HUES64 (cell line): Measurements from ENCODE around the gene BRSK1.

Experiments
- H3K27ac ChIP-seq: 2 replicates; pipeline ENCODE4 v1.7.0; 2013; ENCODE audit warnings: low read depth, low read length, inconsistent platforms
- H3K27me3 ChIP-seq: 2 replicates; pipeline ENCODE4 v1.6.1; 2013; ENCODE audit warnings: mild to moderate bottlenecking, low read length; ENCODE audit not compliant: insufficient read depth
- H3K36me3 ChIP-seq: 2 replicates; pipeline ENCODE4 v1.6.1; 2013; ENCODE audit warnings: mild to moderate bottlenecking, low read length; ENCODE audit not compliant: insufficient read depth
- H3K4me1 ChIP-seq: 2 replicates; pipeline ENCODE4 v1.6.1; 2013; ENCODE audit warnings: mild to moderate bottlenecking, low read length, moderate library complexity; ENCODE audit not compliant: insufficient read depth
- H3K4me3 ChIP-seq: 2 replicates; pipeline ENCODE4 v1.5.1; 2013; ENCODE audit warnings: mild to moderate bottlenecking, low read length, moderate library complexity
- H3K9ac ChIP-seq: 2 replicates; pipeline ENCODE4 v1.6.1; 2013; ENCODE audit warnings: mild to moderate bottlenecking, low read depth, low read length
- H3K9me3 ChIP-seq: 2 replicates; pipeline ENCODE4 v1.6.1; 2013; ENCODE audit warnings: low read depth, low read length; ENCODE audit not compliant: insufficient read depth
- WGBS: fragments of 150-250, 120-280 bp; methylation state at CpG from one replicate; pipeline ENCODE4 v1.1.7; 2013; ENCODE audit warnings: missing lambda C conversion rate; 5-methylcytosine and 5-hydroxymethylcytosine counted together

The BRSK1 gene

DNA sequence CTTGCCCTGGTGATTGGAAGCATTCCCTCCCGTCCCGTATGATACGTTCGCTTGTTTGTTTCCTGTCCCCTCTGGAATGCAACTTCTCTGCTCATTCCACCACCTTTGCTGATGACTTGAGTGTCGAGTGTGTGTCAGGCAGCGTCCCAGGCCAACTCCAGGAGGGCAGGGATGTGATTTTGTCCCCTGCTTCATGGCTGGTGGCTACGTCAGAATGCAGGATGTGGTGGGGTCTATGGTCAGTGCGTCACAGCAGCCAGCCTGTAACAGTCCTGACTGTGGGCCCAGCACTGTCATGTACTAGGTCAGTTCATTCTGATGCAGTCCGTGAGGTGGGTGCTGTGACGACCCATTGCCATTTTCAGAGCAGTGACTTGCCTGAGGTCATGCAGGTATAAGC, 16.2 kb downstream of the BRSK1 start:
- Histone ChIP-seq H3K9ac (no peak overlapping the region), H3K27ac (no peak overlapping the region), H3K9me3 (no peaks in the 10 kb centered on the region), H3K4me3 (no peak overlapping the region), H3K27me3 (no peaks in the 10 kb centered on the region), H3K4me1 (peaks cover 9% of the 10 kb centered on the region), H3K36me3 (peaks cover 56% of the 10 kb centered on the region)
- whole genome bisulfite sequencing, result 91% methylated on average over 10 of the region's 10 CpGs

DNA sequence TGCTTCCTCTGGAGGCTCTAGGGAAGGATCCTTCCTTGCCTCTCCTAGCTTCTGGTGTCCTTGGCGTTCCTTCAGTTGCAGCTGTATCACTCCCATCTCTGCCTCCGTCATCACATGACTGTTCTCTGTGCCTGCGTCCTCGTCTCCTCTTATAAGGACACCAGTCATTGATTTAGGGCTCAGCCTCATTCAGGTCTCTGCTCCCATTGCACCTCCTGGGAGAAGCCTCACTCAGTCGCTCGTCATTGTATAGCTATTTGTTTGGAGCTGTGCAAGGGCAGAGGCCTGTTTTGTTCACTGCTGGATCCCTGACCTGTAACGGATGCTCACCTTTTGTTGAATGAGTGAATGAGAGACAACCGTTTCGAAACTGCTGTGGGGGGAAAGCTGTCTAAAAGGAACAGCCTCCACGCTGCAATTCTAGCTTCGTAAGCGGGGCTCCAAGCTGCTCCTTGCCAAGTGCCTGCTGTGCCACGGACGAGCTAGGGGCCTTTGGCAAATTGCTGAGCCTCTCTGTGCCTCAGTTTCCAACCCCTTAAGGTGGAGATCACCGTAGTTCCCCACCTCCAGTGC, 17.2 kb downstream of the BRSK1 start:
- 0 out of 2 replicates have a peak overlapping the region, but pooled peaks have one; percentile 5 for H3K9ac ChIP-seq
- H3K4me1 ChIP-seq, result peaks cover 9% of the 10 kb centered on the region
- 83% methylated on average over 15 of the region's 15 CpGs for whole genome bisulfite sequencing
- H3K4me3 ChIP-seq, result no peak overlapping the region
- H3K27ac ChIP-seq, result no peak overlapping the region
- H3K9me3 ChIP-seq, result no peaks in the 10 kb centered on the region
- H3K27me3 ChIP-seq, result no peaks in the 10 kb centered on the region
- peaks cover 56% of the 10 kb centered on the region for H3K36me3 ChIP-seq

DNA sequence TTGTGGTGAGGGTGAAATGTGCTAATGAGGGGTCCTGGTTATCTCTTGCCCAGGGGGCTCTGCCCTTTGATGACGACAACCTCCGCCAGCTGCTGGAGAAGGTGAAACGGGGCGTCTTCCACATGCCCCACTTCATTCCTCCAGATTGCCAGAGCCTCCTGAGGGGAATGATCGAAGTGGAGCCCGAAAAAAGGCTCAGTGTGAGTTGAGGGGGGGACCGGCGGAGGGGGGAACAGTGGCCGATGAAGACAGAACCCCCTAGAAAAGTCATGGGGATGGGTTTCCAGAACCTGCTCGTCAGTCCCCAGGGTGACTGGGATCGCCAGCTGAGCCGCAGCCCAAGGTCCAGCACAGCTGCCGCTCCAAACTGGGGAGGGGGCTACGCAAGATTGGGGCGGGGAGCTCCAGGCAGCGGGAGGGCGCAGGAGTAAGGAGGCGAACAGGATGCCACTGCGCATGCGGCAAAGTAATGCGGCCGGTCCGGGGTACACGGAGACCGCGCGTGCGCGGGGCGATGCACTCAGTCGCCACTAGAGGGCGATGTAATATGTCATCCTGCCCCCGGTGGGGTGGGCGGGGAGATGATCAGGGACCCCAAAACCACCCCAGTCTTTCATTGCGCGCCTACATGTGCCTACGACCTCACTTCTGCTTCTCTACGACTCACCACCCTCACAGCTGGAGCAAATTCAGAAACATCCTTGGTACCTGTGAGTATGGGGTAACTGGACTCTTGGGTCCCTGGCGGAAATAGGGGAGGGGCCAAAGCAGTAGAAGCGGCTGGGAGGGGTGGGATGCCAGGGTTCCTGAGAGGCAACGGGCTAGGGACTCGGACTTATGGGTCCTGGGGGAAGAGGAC, 17.9 kb downstream of the BRSK1 start:
- peak overlapping the region; percentile 34; the same call in 1 of the 2 replicates for H3K4me3 ChIP-seq
- WGBS, result 27% methylated on average over 41 of the region's 42 CpGs

DNA sequence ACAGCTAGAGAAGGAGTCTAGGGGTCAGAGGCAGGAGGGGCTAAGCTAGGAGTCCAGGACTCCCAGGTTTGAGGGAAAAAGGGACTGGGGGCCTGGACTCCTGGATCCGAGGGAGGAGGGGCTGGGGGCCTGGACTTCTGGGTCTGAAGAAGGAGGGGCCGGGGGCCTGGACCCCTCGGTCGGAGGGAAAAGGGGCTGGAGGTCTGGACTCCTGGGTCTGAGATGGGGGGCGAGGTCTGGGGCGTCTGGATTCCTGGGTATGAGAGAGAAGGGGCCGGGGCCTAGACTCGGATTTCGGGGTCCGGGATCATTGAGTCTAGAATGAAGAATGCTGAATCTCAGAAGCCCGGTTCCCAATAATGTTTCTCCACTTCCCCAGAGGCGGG, 18.5 kb downstream of the BRSK1 start:
- Histone ChIP-seq H3K9me3 (no peaks in the 10 kb centered on the region), H3K27ac (no peak overlapping the region), H3K27me3 (no peaks in the 10 kb centered on the region), H3K9ac (no peak overlapping the region), H3K4me3 (no peak overlapping the region), H3K4me1 (peaks cover 9% of the 10 kb centered on the region), H3K36me3 (peaks cover 63% of the 10 kb centered on the region)
- 95% methylated on average over 12 of the region's 12 CpGs for WGBS

More for the DNA sequence above, 17.9 kb downstream of the BRSK1 start:
- peaks cover 60% of the 10 kb centered on the region for H3K36me3 ChIP-seq
- H3K4me1 ChIP-seq, result peaks cover 9% of the 10 kb centered on the region
- no peak overlapping the region for H3K27ac ChIP-seq
- 0 out of 2 replicates have a peak overlapping the region, but pooled peaks have one; percentile 5 for H3K9ac ChIP-seq
- no peaks in the 10 kb centered on the region for H3K27me3 ChIP-seq
- no peaks in the 10 kb centered on the region for H3K9me3 ChIP-seq

DNA sequence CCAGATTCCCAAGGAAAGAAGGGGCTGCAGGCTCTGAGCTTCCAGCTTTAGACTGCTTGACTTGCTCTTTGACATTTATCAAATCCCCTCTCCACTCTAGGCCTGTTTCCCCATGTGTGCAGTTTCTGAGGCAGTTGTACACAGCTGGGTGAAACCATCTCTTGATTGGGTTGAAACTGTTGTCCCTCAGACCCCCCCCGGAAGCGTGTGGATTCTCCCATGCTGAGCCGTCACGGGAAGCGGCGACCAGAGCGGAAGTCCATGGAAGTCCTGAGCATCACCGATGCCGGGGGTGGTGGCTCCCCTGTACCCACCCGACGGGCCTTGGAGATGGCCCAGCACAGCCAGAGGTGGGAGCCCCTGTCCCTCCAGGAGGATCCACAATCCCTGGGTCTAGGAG, 19.7 kb downstream of the BRSK1 start:
- Histone ChIP-seq H3K9ac (no peak overlapping the region), H3K4me3 (no peak overlapping the region), H3K4me1 (peaks cover 9% of the 10 kb centered on the region), H3K27ac (no peak overlapping the region), H3K36me3 (peaks cover 65% of the 10 kb centered on the region), H3K9me3 (no peaks in the 10 kb centered on the region), H3K27me3 (no peaks in the 10 kb centered on the region)
- 96% methylated on average over 11 of the region's 11 CpGs for WGBS

DNA sequence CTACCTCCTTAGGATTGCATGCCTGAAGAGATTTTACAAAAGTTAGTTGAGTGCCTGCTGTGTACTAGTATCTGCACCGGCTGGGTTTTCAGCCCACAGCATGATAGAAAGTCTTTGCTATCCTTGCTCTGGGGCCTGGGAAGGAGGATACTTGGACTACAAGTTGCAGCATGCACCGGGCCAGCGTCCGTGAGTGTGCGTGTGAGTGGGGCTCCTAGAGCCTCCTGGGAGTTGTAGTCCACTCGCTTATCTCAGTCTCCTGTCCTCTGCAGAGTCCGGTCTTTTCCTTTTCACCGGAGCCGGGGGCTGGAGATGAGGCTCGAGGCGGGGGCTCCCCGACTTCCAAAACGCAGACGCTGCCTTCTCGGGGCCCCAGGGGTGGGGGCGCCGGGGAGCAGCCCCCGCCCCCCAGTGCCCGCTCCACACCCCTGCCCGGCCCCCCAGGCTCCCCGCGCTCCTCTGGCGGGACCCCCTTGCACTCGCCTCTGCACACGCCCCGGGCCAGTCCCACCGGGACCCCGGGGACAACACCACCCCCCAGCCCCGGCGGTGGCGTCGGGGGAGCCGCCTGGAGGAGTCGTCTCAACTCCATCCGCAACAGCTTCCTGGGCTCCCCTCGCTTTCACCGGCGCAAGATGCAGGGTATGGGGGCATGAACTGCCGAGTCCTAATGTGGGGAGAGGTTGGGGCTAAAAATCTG, 20.6 kb downstream of the BRSK1 start:
- WGBS, result 93% methylated on average over 39 of the region's 39 CpGs
- no peaks in the 10 kb centered on the region for H3K9me3 ChIP-seq
- H3K9ac ChIP-seq, result no peak overlapping the region
- H3K27ac ChIP-seq, result no peak overlapping the region
- H3K27me3 ChIP-seq, result no peaks in the 10 kb centered on the region
- peaks cover 9% of the 10 kb centered on the region for H3K4me1 ChIP-seq
- H3K4me3 ChIP-seq, result no peak overlapping the region
- H3K36me3 ChIP-seq, result peaks cover 66% of the 10 kb centered on the region

DNA sequence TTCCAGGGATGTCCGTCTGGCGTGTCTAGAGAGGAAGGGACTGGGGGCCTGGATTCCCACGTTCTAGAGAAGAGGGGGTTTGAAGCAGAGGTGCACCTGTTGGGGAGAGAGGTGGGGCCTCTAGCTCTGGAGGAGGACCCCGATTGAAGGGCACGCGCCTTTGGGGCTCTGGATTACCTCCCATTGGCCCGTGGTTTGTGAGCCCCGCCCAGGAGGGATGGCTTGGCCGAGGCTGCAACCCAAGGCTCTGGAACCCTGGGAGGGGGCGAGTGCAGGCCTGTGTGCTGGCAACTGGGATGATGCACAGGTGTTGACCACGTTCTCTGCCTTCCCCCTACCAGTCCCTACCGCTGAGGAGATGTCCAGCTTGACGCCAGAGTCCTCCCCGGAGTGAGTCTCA, 21.2 kb downstream of the BRSK1 start:
- Histone ChIP-seq H3K36me3 (peaks cover 67% of the 10 kb centered on the region), H3K27me3 (no peaks in the 10 kb centered on the region), H3K9ac (no peak overlapping the region), H3K4me1 (peaks cover 9% of the 10 kb centered on the region), H3K9me3 (no peaks in the 10 kb centered on the region), H3K4me3 (no peak overlapping the region), H3K27ac (no peak overlapping the region)
- WGBS, result 89% methylated on average over 14 of the region's 14 CpGs

DNA sequence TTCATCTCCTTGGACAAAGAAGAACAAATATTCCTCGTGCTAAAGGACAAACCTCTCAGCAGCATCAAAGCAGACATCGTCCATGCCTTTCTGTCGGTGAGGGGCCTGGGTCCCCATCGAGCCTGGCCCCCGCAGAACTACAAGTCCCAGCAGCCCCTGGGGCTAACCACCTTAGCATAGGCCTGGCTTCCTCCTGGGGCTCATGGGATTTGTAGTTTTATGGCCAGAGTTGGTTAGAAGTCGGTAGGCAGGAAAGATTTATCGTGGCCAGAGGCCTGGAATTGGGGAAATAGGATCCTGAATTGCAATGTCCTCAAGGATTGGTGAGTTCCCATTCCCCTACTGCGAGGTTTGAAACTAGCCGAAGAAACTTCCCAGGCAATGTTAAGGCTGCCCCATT, 21.7 kb downstream of the BRSK1 start:
- no peaks in the 10 kb centered on the region for H3K9me3 ChIP-seq
- no peak overlapping the region for H3K4me3 ChIP-seq
- WGBS, result 92% methylated on average over 9 of the region's 9 CpGs
- no peaks in the 10 kb centered on the region for H3K27me3 ChIP-seq
- no peak overlapping the region for H3K9ac ChIP-seq
- peaks cover 70% of the 10 kb centered on the region for H3K36me3 ChIP-seq
- H3K27ac ChIP-seq, result no peak overlapping the region
- peaks cover 9% of the 10 kb centered on the region for H3K4me1 ChIP-seq

DNA sequence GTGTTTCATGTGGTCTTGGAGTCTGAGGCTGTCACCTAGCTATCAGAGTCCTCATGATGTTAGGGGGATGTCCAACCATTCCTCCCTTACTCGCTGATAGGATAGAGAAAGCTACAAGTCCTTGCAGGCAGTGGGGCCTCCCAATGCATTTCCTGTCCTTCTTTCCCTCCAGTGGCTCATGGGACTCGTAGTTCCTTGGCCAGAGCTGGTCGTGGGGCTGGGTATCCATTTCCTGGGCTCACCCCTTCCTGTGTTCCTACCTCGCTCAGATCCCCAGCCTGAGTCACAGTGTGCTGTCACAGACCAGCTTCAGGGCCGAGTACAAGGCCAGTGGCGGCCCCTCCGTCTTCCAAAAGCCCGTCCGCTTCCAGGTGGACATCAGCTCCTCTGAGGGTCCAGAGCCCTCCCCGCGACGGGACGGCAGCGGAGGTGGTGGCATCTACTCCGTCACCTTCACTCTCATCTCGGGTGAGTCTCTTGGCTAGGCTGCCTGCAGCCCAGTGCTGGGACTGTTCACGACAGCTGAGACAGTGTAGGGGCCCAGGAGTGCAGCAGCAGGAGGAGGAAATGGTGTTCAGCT, 22.3 kb downstream of the BRSK1 start:
- WGBS, result 94% methylated on average over 17 of the region's 17 CpGs

DNA sequence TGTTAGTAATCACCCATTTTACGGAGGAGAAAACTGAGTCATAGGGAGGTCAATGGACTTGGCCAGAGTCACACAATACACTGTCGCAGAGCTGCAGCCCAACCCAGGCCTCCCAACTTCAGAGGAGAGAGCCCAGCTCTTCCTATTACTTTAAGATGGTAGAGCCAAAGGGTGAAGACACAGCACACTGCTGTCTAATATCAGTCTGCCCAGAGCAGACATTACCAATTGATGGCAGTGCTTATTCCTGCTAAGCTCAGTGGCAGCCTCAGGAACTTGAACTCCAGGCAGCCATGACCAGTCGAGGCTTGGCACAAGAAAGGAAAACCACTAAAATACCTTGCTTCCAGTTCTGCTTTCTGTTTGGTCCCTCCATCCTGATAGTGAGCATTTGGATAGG, 22.9 kb downstream of the BRSK1 start:
- H3K4me1 ChIP-seq, result no peaks in the 10 kb centered on the region; the same call in 1 of the 2 replicates
- H3K9me3 ChIP-seq, result no peaks in the 10 kb centered on the region
- no peak overlapping the region for H3K4me3 ChIP-seq
- WGBS, result 93% methylated on average over 3 of the region's 3 CpGs
- no peak overlapping the region for H3K9ac ChIP-seq
- no peaks in the 10 kb centered on the region for H3K27me3 ChIP-seq
- peaks cover 68% of the 10 kb centered on the region for H3K36me3 ChIP-seq
- H3K27ac ChIP-seq, result no peak overlapping the region

More for the DNA sequence above, 22.3 kb downstream of the BRSK1 start:
- Histone ChIP-seq H3K36me3 (peaks cover 68% of the 10 kb centered on the region), H3K27ac (no peak overlapping the region), H3K9me3 (no peaks in the 10 kb centered on the region), H3K4me1 (peaks cover 6% of the 10 kb centered on the region), H3K9ac (no peak overlapping the region), H3K4me3 (no peak overlapping the region), H3K27me3 (no peaks in the 10 kb centered on the region)

DNA sequence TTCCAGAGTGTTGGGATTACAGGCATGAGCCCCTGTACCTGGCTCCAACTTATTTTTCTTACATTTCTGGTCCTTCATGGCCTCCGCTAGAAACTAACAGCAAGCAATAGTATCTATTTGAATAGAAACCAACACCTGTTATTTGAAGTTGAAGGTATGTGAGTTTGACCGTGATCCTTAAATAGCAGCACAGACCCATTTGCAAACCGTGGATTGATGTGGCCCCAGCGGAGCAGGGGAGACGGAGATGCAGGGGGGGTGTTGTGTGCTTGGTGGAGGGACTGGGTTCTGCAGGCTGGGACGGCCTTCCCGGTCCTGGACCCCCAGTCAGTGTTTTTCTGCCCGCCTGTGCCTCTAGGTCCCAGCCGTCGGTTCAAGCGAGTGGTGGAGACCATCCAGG, 24.5 kb downstream of the BRSK1 start:
- H3K27me3 ChIP-seq, result no peaks in the 10 kb centered on the region
- no peaks in the 10 kb centered on the region; the same call in 1 of the 2 replicates for H3K4me1 ChIP-seq
- H3K9ac ChIP-seq, result no peak overlapping the region
- no peaks in the 10 kb centered on the region for H3K9me3 ChIP-seq
- 93% methylated on average over 10 of the region's 11 CpGs for WGBS
- H3K27ac ChIP-seq, result no peak overlapping the region
- H3K4me3 ChIP-seq, result no peak overlapping the region
- peaks cover 60% of the 10 kb centered on the region for H3K36me3 ChIP-seq
